Activated gamma-delta T cell (primary cell): ENCODE results near the gene CD52.
"Not testable (repeated sequence)": the region's sequence is repeated elsewhere in the genome, so short reads cannot be mapped to it uniquely, and the experiment has no call there.

Source experiments
- DNase-seq: peaks from one replicate; lab custom pipeline; 2025; lab: John Stamatoyannopoulos, UW

Gene CD52

DNA sequence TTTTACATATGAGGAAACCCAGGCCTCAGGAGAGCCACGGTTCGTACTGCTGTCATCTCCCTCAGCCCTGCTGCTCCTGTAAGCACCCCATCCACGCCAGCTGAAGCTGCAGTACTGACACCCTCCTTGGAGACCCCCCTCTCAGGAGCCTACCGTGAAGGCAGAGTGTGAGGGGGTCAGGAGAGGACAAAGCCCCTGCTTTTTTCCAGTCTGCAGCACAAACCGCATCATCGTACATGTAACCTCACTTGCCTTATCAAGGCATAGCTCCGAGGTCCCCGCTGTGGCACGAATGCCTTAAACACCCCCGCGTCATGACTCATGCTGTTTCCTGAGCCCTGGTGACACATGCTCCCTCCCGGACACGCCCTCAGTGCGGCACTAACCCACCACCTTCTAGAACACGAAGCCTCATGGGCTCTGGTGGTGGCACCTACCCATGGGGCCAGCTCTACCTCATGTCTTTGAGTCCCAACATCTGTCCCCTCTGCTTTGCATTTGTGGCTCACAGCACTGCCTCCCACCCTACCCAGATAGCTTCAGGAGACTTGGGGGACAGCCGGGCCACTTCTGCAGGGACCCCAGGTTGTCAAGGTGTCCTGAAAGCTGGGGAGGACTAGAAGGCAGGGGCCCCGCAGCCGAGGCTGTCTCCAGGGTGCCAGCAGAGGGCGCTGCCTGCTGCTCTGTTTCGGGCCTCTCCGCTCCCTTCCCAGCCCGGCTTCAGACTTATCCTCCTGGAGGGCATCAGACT lies 33.0 kb upstream of the CD52 start:
- DNase-seq = peak; percentile 47

DNA sequence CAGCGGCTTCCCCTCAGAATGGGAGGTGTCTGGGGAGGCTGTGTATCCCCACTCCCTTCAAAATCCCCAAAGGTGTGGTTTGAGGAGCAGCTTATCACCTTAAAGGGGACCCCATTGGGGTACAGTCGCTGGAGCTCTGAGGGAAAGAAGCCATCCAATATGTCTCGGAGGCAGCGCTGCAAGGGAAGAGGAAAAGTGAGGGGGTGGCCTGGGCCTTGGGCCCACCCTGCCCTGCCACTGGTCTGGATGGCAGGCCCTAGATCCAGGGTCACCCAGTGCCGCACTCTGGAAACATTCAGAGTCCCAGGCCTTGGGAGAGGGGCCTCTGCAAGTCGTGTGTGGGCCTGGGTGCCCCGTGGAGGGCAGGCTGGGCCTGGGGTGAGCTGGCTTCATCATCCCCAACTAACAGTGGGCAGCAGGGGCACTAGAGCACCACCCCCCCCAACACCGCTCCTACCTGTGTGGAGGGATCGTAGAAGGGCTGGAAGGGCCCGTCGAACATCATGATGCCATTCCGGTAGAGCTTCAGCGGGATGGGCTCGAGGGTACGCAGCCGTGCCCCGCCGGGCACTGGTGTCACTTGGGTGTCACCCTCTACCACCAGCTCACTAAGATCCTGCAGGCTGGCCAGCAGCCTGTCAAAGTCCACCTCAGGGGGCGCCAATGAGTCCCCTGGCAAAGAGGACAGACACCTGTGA lies 32.2 kb upstream of the CD52 start:
- DNase-seq = no peak

GRCh38 chr1:26286064-26286416 lies 31.7 kb upstream of the CD52 start:
- DNase-seq = no peak

DNA sequence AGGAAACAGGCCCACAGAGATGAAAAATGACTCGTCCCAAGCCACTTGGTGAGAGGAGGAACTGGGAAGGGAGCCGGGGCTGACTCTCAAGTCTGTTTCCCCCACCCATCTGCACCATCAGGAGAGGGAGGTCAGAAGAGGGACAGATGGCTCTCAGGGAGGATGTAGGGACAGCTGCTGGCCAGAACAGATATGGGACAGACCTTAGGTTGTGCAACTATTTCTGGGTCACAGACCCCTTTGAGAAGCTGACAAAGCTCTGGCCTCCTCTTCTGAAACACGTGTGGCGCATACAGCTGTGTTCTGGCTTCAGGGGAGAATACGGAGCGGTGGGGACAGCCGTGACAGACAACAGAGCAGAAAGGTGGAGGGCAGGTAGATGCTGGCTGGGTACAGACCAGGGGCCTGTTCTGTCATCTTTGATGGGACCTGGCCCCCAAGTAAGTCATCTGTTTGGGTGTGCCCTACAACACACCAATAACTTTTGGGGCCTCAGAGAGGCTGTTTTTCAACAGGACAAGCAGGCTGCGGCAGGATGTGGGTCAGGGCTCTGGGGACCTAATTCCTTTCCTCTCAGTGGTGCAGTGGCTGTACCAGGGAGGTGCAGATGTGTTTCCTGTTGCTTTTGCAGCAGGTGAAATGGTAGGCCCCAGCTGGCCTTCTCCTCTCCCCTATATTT lies 30.6 kb upstream of the CD52 start:
- DNase-seq = no peak

- no peak for DNase-seq
These were observed 29.9 kb upstream of the CD52 start for GRCh38 chr1:26287811-26288210.

DNA sequence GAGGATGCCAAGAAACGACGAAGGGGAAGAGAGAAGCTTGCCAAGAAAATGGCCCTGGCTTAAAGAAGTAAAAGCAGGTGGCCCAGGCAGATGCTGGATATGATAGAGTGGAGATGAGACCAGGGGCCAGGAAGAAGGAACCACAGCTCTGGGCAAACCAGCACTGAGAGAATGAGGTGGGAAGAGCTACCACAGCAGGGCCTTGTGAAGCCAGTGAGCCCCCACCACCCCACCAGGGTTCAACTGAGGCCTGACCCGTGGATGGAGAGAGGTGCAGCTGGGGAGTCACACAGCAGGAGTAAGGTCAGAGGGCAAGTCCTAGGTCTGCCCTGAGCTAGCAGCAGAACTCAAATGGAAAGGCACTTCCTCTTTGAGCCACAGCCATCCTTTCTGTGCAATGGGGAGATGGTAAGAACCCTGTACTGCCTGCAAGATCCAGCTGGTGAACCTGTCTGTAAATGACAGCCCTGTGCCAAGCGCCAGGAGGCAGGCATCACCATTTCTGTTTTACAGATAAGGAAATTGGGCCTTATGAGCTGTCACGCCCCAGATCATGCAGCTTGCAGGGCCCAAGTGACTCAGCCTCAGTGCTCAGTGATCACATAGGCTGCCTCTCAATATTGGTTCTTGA lies 29.3 kb upstream of the CD52 start:
- no peak for DNase-seq

GRCh38 chr1:26289158-26290059 lies 28.3 kb upstream of the CD52 start:
- no peak for DNase-seq

- no peak for DNase-seq
These were observed 27.5 kb upstream of the CD52 start for GRCh38 chr1:26290122-26290881.

DNA sequence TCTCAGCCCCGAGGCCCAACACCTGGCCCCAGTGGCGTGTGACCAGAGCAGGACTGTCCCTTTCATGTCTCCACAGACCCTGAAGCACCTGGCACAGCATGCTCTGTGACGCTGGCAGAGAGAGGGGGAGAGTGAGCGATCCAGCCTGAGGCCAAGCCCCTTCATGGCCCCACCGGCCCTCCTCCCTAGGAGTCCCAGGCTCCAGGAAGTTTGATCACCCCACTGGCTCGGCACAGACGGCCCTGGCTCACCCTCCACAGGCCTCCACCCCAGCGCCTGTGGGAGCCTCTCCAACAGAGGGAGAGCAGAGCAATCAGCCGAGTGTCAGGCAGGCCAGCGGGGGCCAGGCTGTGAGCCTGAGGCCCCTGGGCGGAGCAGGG lies 26.9 kb upstream of the CD52 start:
- DNase-seq = no peak

GRCh38 chr1:26291433-26291832 lies 26.3 kb upstream of the CD52 start:
- DNase-seq = no peak

- no peak for DNase-seq
These were observed 25.8 kb upstream of the CD52 start for GRCh38 chr1:26291939-26292338.

GRCh38 chr1:26292735-26293134 lies 25.0 kb upstream of the CD52 start:
- not testable (repeated sequence) for DNase-seq

DNA sequence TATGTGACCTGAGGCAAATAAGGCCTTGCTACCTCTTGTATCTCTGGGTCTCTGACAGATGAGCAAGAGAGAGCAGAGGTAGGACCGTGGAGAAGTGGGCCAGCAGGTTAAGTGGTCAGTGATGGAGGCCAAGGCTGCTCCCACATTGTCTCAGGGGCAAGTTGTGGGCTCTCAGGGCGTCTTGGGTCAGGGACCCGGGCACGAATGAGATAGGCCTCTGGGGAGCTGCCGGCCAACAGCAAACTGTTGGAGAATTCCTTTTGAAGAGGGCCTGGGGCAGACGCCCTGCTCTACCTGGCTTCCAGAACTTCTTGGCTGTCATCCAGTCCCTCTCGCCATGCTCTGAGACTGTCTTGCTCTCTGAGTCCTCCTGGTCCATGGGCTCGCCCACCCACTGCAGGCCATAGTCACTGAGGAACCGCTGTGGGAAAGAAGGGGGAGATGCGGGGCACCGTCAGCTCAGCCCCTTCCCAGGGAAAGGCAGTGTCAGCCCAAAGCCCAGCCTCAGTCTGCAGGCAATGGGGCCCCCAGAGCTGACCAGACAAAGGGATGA lies 23.8 kb upstream of the CD52 start:
- DNase-seq = no peak

GRCh38 chr1:26295194-26296138 lies 22.3 kb upstream of the CD52 start:
- DNase-seq = no peak

GRCh38 chr1:26296340-26297056 lies 21.3 kb upstream of the CD52 start:
- no peak for DNase-seq

DNA sequence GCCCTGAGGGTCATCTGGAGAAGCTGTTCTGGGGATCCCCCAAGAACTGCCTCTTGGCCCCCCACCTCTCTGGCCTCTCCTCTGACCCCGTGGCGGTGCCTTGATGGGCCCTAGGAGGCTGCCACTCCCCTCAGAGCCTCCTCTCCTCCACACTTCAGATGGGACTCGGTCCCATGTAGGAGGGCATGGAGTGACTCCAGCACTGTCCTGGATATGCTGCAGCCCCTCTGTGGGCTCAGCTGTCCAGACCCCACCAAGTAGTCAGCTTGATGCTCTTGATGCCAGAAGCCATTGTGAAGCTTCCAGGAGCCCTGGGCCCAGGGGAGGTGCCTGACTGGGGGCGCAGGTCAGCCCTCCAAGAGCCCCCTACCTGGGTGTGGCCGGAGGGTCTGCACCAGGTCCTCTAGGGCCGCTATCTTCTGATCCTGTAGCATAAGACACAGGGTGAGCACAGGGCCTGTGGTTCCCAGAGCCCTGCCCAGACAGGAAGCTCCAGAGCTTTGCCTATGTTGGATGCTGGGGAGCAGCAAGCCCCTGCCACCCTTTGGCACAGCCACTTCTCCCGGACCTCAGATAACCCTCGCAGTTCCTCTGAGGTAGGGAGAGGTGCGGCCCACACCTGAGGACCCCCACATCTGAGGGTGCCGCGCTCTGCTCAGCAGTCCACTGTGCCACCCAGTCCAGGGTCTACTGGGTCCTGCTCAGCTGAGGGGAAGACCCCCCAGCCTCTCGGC lies 20.5 kb upstream of the CD52 start:
- DNase-seq = no peak

GRCh38 chr1:26297791-26298124 lies 20.0 kb upstream of the CD52 start:
- DNase-seq = no peak

- no peak for DNase-seq
These were observed 17.0 kb upstream of the CD52 start for GRCh38 chr1:26300578-26301275.
